COR-L47 (cell line): ENCODE measurements around the gene IFT74.
A peak's percentile ranks its signal among the peaks of the same experiment; 100 is the strongest.

ENCODE experiments used
- DNase-seq: peaks from one replicate; lab custom pipeline; 2025; lab: John Stamatoyannopoulos, UW

Gene IFT74

GRCh38 chr9:26955921-26956859, at the start of gene IFT74:
TSS of gene IFT74 (plus strand) at chr9:26956412. CDS start at chr9:26961968, 5,556 bp downstream.
- DNase-seq: peak; percentile 100

DNA sequence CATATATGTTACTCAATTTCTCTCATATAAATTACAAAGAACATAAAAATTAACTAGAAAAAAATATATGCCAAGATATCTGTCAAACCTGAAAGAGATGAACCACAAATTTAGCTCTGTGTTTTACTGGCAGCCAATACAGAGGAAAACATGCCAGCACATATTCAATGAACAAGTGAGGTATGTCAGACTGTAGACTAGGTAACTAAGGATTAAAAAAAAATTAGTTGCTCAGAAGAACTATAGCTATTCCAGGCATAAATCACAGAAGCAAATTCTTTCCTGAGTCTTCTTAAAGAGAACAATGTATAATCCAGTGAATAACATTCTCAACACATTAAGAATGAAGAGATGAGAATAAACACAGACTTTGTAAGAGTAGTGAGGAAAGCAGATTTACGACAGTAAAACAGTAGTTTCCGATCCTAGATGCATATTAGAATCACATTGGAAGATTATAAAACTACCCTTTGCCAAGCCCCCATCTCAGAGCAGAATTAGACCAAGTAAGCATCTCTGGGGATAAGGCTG, 43.0 kb upstream of the IFT74 start:
- DNase-seq: no peak

DNA sequence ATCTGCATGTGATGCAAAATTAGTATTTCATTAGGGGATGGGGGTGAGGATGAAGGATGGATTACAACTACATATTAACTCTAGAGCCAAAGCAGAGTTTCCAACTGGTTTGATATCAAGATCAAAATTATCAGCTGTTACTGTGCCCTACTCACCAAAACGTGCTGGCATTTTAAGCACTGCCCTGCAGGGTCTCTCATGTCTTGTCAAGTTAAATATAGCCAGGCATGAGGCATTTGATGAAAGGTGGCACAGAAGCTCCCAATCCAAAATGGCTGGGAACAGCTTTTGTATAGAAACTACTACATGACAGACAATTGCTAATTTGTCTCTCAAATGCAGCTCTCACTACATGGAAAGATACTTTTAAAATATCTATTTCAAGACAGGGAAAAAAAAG, 36.5 kb upstream of the IFT74 start:
- no peak for DNase-seq

DNA sequence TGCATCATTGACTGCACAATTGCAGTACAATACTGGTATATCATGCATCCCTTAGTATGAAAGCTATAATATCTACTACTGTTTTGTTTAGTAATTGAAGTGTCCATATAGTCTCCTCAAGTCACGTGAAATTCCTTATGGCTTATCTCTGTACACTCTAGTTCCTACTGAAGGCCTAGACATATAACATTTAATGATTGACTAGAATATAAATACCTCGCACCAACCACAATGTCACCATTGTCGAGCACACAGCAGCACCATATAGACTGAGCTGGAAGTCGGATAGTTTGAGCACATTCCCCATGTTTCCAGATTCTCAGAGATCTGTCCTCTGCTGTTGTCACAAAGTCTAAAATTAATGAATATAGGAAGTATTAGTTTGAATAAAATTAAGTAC, 30.6 kb upstream of the IFT74 start:
- DNase-seq: no peak

DNA sequence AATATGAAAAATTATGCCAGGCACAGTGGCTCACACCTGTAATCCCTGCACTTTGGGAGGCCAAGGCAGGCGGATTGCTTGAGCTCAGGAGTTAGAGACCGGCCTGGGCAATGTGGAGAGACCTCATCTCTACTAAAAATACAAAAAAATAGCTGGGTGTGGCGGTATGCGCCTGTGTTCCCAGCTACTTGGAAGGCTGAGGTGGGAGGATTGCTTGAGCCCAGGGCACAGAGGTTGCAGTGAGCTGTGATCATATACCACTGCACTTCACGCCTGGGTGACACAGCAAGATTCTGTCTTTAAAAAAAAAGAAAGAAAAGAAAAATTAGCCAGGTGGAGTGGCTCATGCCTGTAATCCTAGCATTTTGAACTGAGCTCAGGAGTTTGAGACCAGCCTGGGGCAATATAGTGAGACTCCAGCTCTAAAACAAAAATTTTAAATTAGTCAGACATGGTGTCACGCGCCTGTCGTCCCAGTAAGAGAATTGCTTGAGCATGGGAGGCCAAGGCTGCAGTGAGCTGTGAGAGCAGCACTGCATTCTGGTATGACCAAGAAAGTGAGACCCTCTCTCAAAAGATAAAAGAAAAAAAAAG, 27.2 kb upstream of the IFT74 start:
- DNase-seq: no peak

DNA sequence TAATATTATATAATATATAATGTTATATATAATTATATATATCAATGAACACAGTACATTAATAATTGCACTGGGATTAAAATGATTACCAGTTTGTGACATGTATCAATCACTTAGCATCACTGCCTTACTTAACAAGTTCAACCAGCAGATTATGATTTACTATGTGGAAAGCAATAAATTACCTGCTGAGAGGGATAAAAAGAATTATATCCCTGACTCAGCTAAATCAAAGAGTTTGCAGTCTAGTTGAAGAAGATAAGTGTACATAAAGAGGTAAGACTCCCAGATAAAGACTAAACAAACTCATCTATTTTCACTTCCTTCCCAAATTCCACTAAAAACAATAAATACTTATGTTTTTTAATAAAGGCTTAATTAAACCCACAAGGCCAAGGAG, 20.4 kb upstream of the IFT74 start:
- no peak for DNase-seq

GRCh38 chr9:26937816-26938371, 18.3 kb upstream of the IFT74 start:
- DNase-seq: no peak

GRCh38 chr9:26939955-26940711, 16.1 kb upstream of the IFT74 start:
- no peak for DNase-seq

DNA sequence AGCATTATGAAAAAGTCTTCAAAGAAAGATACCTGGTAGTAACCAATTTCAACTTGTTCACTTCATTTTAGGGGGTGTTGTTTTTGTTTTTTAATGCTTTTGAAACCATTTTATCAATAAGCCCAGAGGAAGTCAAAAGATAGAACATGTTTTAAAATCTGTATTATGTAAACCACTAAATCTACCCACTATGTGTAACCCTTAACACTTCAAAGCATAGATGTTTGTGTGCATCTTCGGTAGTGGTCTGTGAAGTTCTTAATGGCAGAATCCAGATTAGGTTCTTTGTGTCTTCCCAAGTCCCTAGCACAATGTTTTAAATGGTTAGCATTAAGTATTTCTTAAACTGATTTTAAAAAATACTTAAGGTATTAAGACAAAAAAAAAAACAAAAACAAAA, 15.4 kb upstream of the IFT74 start:
- no peak for DNase-seq

GRCh38 chr9:26945591-26945990, 10.6 kb upstream of the IFT74 start:
- DNase-seq: no peak

DNA sequence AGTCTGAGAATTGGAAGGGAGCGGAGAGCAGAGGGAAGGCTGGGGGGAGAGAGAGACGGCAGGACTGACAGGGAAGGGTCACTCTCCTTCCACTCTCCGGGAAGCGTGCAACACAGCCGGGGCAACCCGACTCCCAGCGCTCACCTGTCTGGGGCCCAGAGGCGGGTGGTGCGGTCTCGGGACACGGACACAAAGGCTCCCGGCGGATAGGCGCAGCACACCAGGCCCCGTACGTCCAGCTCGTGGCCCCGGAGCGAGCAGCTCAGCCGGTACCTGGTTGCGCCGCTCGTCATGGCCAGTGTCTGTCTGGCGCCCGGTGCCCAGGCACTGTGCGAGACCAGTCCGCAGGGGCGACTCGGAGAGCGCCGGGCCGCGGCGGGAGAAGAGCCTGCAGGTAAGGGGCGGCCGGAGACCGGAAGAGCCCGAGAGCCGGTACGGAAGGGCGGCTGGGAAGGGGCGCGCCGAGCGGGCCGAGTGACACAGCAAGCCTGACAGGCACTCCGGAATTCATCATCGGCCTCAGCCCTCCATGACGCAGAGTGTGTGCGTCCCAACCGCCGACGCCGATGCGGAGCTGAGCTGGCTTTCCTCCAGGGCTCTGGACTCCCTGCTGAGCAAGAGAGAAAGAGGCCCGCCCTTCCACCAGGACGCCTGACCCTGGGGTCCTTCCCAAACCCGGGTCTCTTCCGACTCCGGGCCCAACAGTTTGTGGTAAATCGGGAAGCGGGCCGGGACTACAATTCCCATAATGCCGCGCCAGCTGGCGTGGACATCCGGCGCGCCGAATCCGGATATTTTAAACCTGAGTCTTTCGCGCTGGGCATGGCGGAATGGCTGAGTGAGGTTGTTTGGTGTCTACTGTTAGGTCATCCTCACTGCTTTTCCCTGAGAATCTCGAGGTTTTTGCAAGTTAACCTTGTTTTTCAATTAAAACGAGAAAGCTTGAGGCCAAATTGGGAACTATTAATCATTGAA, 9.2 kb upstream of the IFT74 start, which contains the start of gene PLAA:
TSS of gene PLAA (minus strand) at position 490 of the 975 bp plus-strand sequence. CDS start at position 293, 197 bp downstream.
- DNase-seq: peak; percentile 94

DNA sequence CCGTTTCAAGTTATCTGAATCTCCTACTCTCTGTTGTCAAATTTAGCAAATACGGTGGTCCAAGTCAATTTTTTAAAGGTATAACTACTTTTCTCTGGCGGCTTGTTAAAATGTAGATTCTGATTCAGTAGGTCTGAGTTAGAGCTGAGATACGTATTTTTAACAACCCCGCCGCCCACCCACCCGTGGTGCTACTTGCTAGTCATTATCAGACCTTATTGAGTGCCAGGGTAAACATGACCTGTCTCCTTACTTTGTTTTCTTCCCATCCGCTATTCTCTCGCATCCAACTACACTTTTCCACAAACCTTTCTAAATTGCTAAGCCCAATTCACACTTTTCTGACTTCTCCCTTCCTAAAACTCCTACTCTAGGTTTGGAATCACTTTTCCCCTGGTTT, 8.5 kb upstream of the IFT74 start:
- DNase-seq: no peak

DNA sequence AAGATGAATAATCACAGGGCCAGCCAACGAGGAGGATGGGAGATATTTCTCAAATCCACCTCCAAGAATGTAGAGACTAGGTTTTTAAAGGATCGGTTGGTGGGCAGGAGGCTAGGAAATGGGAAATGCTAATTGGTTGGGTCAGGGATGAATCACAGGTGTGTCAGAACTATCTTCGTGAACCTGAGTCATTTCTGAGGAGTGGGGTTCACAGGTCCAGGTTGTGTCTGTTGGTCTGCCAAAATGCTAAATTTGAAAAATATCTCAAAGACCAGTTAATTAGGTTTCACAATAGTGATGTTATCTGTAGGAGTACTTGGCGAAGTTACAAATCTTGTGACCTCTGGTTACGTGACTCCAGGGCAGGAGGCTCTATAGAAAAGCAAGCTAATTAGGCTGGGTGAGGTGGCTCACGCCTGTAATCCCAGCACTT, 6.6 kb upstream of the IFT74 start:
- no peak for DNase-seq

DNA sequence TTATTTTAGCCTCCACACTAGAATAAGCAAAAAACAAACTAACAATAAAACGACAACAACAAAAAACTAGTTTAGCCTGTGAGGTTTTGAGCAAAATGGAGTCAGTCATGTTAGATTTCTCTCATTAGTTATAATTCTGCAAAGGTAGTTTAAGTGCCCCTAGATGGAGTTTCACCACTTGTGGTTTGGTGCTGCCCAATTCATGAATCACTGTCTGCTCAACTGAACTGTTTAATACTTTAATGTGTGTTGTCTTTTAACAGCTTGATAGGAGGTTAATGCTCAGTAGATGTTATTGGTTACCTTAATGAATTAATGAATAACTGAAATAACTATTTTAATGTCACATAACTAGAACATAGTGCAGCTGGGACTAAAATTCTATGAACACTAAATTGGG, 5.7 kb upstream of the IFT74 start:
- DNase-seq: no peak

DNA sequence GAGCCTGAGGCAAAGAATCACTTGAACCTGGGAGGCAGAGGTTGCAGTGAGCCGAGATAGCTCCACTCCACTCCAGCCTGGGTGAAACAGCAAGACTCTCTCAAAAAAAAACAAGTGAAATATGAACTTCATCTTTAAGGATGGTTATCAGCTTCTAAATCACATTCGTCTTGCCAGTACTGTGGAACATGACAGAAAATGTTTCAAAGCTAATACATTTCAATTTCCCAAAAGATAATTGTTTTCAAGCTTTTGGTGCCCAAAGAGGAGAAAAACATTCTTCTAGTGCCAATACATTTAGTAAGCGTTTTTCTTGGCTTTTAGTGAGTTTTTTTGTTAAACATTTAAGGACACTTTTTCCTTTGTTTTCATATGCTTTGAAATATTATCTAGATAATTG, 4.4 kb upstream of the IFT74 start:
- DNase-seq: no peak

DNA sequence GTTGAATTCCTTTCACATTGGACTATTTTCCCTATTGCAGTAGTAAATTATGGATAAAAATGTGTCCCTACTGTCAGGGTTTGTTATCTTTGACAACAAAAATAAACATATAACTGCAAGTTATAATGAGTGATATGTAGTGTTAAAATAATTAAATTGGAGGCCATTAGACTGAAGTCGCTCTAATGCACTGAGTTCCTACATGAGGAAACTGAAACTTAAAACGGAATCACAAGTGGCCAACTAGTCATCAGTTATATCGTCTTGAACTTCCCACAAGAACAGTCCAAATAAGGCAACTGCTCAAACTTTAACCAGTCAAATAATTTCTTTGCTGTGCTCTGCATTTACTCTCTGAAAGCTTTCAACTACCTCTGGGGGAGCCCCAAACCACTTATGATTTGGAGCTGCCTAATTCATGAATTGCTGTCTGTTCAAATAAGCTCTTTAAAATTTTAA, 2.1 kb upstream of the IFT74 start:
- no peak for DNase-seq

GRCh38 chr9:26955222-26955903, 849 bp upstream of the IFT74 start:
- no peak for DNase-seq

GRCh38 chr9:26956860-26957233, 635 bp downstream of the IFT74 start:
- no peak for DNase-seq

DNA sequence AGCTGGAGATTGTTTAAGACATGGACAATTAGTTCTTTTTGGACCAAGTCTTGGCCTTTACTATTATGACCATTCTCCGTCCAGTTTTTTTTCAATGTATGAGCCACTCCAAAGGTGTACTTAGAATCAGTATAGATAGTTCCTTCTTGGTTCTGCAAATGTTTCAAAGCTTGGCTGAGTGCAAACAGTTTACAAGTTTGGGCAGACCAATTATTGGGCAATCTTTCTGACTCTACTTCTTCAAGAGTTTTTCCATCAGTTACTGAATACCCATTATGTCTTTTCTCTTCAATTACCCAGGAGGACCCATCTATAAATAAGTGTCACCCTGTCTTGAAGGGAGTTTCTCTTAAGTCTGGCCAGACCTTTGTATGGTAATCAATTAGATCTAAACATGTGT, 15.5 kb downstream of the IFT74 start:
- DNase-seq: no peak

DNA sequence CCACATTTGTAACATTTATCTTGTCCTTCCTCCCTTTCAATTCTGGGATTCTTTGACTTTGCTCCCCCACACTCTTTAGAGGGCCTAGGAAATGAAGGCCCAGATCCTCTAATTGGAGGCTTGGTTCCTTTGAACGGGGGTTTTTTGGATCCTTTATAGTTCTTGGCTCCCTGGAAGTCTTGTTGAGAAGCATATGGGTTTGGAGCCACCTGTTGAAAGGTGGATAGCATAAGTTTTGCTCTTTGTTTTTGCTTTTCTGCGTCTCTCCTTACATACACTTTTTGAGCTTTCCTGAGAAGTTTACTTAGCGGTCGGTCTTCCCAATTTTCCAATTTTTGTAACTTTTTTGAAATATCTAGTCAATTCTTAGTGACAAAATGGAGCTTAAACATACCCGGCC, 17.8 kb downstream of the IFT74 start:
- no peak for DNase-seq
